ENCODE results near the gene DBX1.

The DBX1 gene

GRCh38 chr11:20178976-20179375 lies 18.7 kb upstream of the DBX1 start:
- H3K36me3 ChIP-seq (ENCODE audit: insufficient read depth, low read length) = no peaks in the 10 kb centered on the region
- no peak for TF ChIP-seq CTCF (conservative IDR thresholded peaks at IDR 0.05; ENCODE audit: low read length)
- no peak for TF ChIP-seq EZH2phosphoT487 (IDR thresholded peaks at IDR 0.05; ENCODE audit: borderline replicate concordance)
- no peaks in the 10 kb centered on the region for H3K9me2 ChIP-seq (replicated peaks; ENCODE audit: low read depth, low read length)
- H3K4me1 ChIP-seq (ENCODE audit: insufficient read depth, low read length, poor library complexity, severe bottlenecking) = no peaks in the 10 kb centered on the region
- peaks cover 3% of the 10 kb centered on the region; the same call in 1 of the 2 replicates for H3K9me3 ChIP-seq (ENCODE audit: insufficient read depth, low read depth, low read length)
- H3K27me3 ChIP-seq (ENCODE audit: insufficient read depth, low read length, poor library complexity, severe bottlenecking) = no peaks in the 10 kb centered on the region
- H3K4me2 ChIP-seq (ENCODE audit: low read depth, low read length, poor library complexity, severe bottlenecking) = no peak overlapping the region
- no peaks in the 10 kb centered on the region for H3F3A ChIP-seq (ENCODE audit: low read depth)
- H2AFZ ChIP-seq (ENCODE audit: low read length) = no peak overlapping the region
- H3K79me2 ChIP-seq (ENCODE audit: insufficient read depth, low read length) = no peaks in the 10 kb centered on the region
- no peak overlapping the region for H3K4me3 ChIP-seq (ENCODE audit: low read length, poor library complexity, severe bottlenecking)
- H3K9ac ChIP-seq (ENCODE audit: low read depth, low read length, poor library complexity, severe bottlenecking) = no peak overlapping the region
- no peaks in the 10 kb centered on the region for H4K20me1 ChIP-seq (ENCODE audit: insufficient read depth, low read length, poor library complexity, severe bottlenecking)

DNA sequence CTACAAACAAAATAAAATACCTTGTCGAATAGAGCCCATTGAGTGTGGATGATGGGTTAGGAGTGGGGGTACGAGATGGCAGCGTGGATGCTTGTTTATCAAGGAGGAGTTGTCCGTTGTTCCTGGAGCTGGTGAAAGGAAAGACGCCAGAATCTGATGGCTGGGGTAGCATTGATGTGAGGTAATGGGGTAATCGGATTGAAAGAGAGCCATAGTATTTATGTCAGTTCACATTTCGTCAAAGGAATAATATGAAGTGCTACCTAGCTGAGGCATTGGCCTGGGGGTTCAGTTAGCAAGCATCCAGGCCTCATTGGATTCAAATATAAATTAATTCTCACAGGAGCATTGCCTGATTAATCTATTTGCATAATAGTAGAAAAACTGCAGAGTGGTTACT lies 16.9 kb upstream of the DBX1 start:
- no peak overlapping the region for H3K9ac ChIP-seq (ENCODE audit: low read depth, low read length, poor library complexity, severe bottlenecking)

DNA sequence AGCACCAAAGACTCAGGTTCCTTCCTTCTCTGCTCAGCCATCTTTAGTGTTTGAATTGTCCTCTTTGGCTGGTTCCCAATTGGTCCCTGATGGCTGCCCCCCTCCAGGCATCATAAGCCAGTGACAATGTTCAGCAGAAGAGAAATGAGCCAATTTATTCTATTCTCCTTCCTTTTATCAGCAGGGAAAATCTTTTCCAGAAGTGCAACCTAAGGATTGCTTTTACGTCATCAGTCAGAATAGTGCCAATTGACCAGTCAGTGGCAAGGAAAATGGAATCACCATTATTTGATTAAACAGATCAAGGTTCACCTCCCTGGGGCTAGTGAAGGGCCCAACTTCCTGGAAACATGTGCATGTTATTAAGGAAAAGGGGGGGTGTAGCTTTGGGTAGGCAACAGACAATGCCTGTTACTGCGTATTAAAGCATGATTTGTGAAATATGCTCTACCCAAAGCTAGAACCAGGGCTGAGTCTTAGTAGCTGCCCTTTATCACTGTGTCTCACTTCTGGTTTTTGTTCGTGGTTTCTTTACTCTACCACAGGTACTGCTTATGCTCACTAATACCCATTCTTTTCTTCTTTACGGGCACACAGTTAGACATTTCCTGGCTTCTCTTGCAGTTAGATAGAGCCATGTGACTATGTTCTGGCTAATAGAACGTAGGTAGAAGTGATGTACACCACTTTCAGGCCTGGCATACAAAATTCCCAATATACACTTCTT lies 12.6 kb upstream of the DBX1 start:
- Histone ChIP-seq H3K4me3 (ENCODE audit: low read length, poor library complexity, severe bottlenecking) (no peak overlapping the region), H3K9ac (ENCODE audit: low read depth, low read length, poor library complexity, severe bottlenecking) (no peak overlapping the region)

More for the DNA sequence above, 16.9 kb upstream of the DBX1 start:
- Histone ChIP-seq H3K4me3 (ENCODE audit: low read length, poor library complexity, severe bottlenecking) (no peak overlapping the region), H3K79me2 (ENCODE audit: insufficient read depth, low read length) (no peaks in the 10 kb centered on the region), H4K20me1 (ENCODE audit: insufficient read depth, low read length, poor library complexity, severe bottlenecking) (no peaks in the 10 kb centered on the region), H3K4me1 (ENCODE audit: insufficient read depth, low read length, poor library complexity, severe bottlenecking) (no peaks in the 10 kb centered on the region), H3K9me3 (ENCODE audit: insufficient read depth, low read depth, low read length) (peaks cover under 1% of the 10 kb centered on the region; the same call in 1 of the 2 replicates), H3K4me2 (ENCODE audit: low read depth, low read length, poor library complexity, severe bottlenecking) (no peak overlapping the region), H3F3A (ENCODE audit: low read depth) (no peaks in the 10 kb centered on the region), H2AFZ (ENCODE audit: low read length) (no peak overlapping the region), H3K27me3 (ENCODE audit: insufficient read depth, low read length, poor library complexity, severe bottlenecking) (no peaks in the 10 kb centered on the region), H3K36me3 (ENCODE audit: insufficient read depth, low read length) (no peaks in the 10 kb centered on the region), H3K9me2 (replicated peaks; ENCODE audit: low read depth, low read length) (no peaks in the 10 kb centered on the region)
- TF ChIP-seq EZH2phosphoT487 (IDR thresholded peaks at IDR 0.05; ENCODE audit: borderline replicate concordance) (no peak), CTCF (conservative IDR thresholded peaks at IDR 0.05; ENCODE audit: low read length) (no peak)

More for the DNA sequence above, 12.6 kb upstream of the DBX1 start:
- Histone ChIP-seq H3K27me3 (ENCODE audit: insufficient read depth, low read length, poor library complexity, severe bottlenecking) (no peaks in the 10 kb centered on the region), H2AFZ (ENCODE audit: low read length) (no peak overlapping the region), H3K36me3 (ENCODE audit: insufficient read depth, low read length) (no peaks in the 10 kb centered on the region), H3K9me2 (replicated peaks; ENCODE audit: low read depth, low read length) (no peaks in the 10 kb centered on the region), H4K20me1 (ENCODE audit: insufficient read depth, low read length, poor library complexity, severe bottlenecking) (no peaks in the 10 kb centered on the region), H3K4me1 (ENCODE audit: insufficient read depth, low read length, poor library complexity, severe bottlenecking) (no peaks in the 10 kb centered on the region), H3K4me2 (ENCODE audit: low read depth, low read length, poor library complexity, severe bottlenecking) (no peak overlapping the region), H3F3A (ENCODE audit: low read depth) (no peaks in the 10 kb centered on the region), H3K9me3 (ENCODE audit: insufficient read depth, low read depth, low read length) (no peaks in the 10 kb centered on the region), H3K79me2 (ENCODE audit: insufficient read depth, low read length) (no peaks in the 10 kb centered on the region)
- TF ChIP-seq CTCF (conservative IDR thresholded peaks at IDR 0.05; ENCODE audit: low read length) (no peak), EZH2phosphoT487 (IDR thresholded peaks at IDR 0.05; ENCODE audit: borderline replicate concordance) (no peak)
